ENCODE measurements around the gene KICS2.
A peak's percentile ranks its signal among the peaks of the same experiment; 100 is the strongest.
"Not testable (repeated sequence)": the region's sequence is repeated elsewhere in the genome, so short reads cannot be mapped to it uniquely, and the experiment has no call there.

The KICS2 gene

DNA sequence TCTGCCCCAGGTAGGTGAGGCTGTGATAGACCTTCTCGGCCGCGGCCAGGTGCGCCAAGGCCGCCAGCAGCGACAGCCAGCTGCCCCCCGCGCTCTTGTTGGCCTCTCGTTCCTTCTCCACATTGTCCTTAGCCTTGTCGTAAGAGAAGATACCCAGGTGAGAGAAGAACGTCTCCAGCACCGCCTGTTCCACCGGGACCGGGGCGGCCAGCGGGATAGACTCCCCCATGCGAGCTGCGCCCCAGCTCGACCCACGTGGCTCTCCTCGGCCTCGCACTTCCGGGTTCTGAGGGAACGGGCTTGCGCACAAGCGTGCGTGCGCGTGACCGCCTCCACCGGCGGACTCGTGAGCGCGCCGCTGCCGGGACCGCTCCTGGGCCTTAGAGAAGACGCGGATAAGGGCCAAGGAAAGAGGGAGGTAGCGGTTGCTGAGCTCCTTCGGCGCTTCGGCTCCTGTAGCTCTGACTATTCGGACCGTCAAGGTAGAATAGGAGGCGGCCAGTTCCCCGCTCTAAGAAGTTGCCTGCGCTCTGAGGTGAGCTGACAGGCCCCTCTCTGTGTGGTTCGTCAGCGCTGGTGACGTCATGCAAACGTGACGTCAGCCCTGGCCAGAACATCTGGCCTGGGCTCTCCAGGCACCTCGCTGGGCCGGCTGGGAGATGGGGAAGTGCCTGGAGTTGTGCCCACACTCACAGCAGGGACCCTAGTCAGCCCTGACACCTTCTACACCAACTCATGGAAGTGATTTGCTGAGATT lies at the start of gene KICS2:
KICS2 (minus strand) TSS at position 288 of the 757 bp plus-strand sequence; CDS start at position 229, 59 bp downstream.
- peak; percentile 86 for DNase-seq

GRCh38 chr12:64270411-64270810 lies 48.3 kb upstream of the KICS2 start:
- DNase-seq = no peak

GRCh38 chr12:64269161-64269560 lies 47.1 kb upstream of the KICS2 start:
- DNase-seq = no peak

GRCh38 chr12:64268409-64268808 lies 46.3 kb upstream of the KICS2 start:
- no peak for DNase-seq

GRCh38 chr12:64265839-64266238 lies 43.7 kb upstream of the KICS2 start:
- DNase-seq = no peak

DNA sequence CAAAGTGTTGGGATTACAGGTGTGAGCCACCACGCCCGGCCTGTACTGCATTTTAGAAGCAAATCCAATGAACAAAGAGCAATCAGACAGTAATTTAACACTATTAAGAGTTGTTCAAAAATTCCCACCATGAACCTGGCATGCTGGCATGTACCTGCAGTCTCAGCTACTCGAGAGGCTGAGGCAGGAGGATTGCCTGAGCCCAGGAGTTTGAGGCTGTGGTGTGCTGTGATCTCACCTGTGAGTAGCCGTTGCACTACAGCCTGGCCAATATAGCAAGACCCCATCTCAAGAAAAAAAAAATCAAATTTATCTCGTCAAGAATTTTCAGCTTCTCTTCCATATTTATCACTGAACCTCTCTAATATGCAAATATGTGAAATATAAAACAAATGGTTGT lies 39.7 kb upstream of the KICS2 start:
- DNase-seq = no peak

- no peak for DNase-seq
Measured at GRCh38 chr12:64258576-64258975, 36.5 kb upstream of the KICS2 start.

GRCh38 chr12:64256166-64256800 lies 34.2 kb upstream of the KICS2 start:
- DNase-seq = peak; percentile 38

- DNase-seq = no peak
Measured at GRCh38 chr12:64255249-64255648, 33.2 kb upstream of the KICS2 start.

DNA sequence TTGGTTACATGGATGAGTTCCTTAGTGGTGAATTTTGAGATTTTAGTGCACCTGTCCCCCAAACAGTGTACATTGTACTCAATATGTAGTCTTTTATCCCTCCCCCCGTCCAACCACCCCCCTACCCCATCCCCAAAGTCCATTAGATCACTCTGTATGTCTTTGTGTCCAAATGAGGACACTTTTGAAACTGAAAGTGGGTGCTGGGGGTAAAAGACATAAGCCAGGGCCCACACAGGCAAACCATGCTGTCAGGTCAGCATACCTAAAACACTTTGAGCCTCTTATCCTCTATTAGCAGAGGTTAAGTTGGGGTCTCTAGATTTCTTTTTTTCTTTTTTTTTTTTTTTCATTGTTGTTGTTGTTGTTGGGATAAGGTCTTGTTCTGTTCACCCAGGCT lies 31.3 kb upstream of the KICS2 start:
- no peak for DNase-seq

GRCh38 chr12:64252681-64253080 lies 30.6 kb upstream of the KICS2 start:
- no peak for DNase-seq

- DNase-seq = no peak
Measured at GRCh38 chr12:64243809-64244208, 21.7 kb upstream of the KICS2 start.

DNA sequence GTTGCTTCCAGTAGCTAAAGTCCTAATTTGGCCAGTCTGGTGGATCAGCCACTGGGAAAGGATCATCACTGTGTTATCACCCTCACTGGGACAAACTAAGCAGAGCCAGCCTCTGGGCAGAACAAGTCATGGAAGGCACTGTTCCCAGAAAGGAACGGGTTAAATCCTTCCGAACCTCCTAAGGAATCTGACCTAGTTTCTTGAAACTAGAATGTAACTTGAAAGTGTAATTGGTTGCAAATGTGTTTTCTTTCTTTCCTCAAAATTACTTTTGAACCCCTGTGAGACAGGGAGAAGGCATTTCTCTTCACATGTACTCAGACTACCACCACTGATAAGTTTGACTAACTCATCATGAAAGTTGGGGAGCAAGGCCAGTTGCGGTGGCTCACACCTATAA lies 18.7 kb upstream of the KICS2 start:
- no peak for DNase-seq

DNA sequence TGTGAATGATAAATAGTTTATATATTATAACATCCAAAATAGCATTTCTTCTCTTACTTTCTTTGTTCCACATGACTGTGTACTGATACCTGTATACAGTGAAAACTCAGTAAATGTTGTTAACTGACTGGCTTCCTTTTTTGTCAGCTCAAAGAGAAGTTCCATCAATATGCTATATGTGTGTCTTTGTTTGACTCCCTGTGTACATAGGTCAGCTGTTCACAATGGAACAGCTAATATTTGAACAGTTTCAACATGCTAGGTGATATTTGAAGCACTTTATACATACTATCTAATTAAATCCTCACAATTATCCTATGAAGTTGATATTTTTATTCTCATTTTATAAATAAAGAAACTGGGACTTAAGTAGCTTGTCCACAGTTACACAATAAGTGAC lies 15.3 kb upstream of the KICS2 start:
- DNase-seq = peak; percentile 27

GRCh38 chr12:64236549-64236948 lies 14.5 kb upstream of the KICS2 start:
- DNase-seq = no peak

DNA sequence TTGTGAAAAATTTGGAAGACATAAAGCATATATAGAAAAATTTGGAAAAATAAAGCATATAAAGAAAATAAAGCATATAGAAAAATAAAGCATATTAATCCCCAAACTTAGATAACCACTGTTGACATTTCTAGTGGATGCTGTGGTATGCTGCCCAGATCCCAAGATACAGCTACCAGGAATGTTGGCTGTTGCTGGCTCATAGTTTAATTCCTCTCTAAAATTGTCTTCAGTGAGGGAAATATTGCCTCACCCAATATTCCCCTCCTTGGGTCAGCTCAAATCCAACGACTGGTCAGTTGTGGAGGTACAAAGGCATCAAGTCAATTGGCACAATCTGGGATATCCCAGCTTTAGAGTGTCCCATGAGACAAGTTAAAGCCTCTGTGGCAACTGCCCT lies 10.1 kb upstream of the KICS2 start:
- no peak for DNase-seq

DNA sequence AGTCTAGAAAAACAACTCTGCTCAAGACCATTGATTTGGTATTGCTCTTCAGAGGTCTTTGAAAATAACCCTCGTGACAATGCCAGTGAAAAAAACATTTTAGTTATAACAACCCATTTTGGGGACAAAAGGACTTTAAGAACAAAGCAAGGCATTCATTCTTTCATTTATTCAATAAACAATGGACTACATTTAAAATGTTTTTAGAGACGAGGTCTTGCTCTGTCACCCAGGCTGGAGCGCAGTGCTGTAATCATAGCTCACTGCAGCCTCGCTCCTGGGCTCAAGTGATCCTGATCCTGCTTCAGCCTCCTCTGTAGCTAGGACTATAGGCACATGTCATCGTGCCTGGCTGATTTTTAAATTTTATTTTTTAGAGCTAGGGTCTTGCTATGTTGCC lies 7.7 kb upstream of the KICS2 start:
- DNase-seq = no peak

DNA sequence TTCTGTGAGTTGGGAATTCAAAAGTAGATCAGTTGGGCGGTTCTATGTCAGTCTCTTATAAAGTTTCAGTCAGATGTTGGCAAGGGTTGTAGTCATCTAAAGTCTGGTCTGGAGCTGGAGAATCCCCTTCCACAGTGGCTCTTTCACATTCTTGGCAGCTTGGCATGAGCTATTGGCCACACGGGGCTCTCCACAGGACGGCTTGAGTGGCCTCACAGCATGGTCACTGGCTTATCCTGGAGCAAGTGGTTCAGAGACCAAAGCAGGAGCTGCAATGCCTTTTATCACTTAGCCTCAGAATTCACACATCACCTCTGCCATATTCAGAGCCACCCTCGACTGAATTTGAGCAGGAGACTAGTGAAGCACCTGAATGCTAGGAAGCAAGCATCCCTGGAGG lies 7.1 kb upstream of the KICS2 start:
- no peak for DNase-seq

DNA sequence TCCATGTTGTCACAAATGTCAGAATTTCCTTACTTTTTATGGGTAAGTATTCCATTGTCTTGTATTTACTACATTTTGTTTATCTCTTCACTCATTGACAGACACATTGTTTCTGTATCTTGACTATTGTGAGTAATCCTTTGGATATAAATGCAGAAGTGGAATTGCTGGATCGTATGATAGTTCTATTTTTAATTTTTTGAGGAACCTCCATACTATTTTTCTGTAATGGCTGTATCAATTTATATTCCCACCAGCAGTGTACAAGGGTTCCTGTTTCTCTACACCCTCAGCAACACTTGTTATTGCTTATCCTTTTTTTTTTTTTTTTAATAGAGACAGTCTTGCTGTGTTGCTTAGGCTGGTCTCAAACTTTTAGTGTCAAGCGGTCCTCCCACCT lies 3.5 kb upstream of the KICS2 start:
- DNase-seq = no peak

GRCh38 chr12:64221651-64222008 lies 466 bp downstream of the KICS2 start:
- DNase-seq = peak; percentile 73

DNA sequence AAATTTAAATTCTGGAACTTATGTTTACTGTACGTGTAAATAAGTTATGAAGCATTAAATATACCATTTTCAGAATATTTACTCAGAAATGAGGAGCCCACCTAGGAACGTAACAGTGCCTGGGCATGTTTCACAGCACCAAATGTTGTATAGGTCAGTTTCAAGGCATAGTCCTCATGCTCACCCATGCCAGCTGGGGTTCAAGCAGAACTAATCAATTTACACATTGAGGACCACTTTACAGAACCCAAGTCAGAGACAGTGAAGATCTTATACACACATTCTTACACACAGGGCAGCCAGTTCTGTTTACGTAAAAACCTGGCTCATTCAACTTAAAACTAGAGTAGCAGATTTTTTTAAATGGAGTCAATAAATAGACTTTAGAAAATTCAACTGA lies 2.0 kb downstream of the KICS2 start:
- DNase-seq = no peak

- no peak for DNase-seq
Measured at GRCh38 chr12:64219145-64219544, 3.0 kb downstream of the KICS2 start.

DNA sequence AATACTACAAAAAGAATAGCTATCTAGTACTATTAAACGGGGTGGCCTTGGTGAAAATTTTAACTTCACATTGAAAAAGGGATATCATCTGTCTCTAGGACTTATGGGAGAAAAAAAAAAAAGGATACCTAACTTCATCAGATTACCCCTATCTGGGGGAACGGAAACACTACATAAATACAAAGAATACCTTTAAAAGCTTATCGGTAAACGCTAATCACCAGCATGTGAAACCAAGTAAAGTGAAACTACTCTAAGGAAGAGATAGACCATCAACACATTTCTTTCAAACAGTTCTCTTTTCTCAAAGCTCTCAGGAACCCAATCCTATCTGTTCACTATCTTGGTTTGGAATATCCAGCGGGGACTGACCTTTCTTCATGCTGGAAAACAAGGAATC lies 3.5 kb downstream of the KICS2 start:
- no peak for DNase-seq

GRCh38 chr12:64217643-64218042 lies 4.5 kb downstream of the KICS2 start:
- DNase-seq = not testable (repeated sequence)

DNA sequence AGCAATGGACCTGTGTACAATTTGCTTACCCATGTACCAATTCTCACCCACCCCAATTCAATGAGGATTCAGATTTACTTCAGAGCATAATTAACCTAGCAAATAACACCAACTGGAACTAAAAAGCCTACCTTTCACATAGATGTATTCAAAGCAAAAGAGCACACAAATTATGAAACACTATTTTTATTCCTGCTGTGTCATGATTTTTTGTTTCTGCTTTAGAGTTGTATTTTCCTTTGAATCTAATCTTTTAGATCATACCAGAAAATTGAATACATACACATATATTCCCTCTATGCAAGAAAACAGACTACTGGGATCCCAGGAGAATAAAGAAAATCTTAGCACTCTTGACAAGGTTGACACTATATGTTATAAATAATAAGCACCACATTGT lies 5.9 kb downstream of the KICS2 start:
- DNase-seq = no peak
